ENCODE results near the gene SLC6A6.

GRCh38 chr3:14512281-14512941 is 110.0 kb downstream of the SLC6A6 start:
- TF ChIP-seq CTCF (IDR thresholded peaks at IDR 0.05) (no peak), POLR2A (IDR thresholded peaks at IDR 0.05) (no peak)

Measured in body of pancreas (tissue), 4 donors.